Smooth muscle cell (in vitro differentiated cells): ENCODE data around the gene KLHL21. TPM values are rescaled to one million over a fixed set of nuclear protein-coding genes. Genes with fewer than 3 reads are reported as not detected.

Experiments
- DNase-seq: peaks from one replicate; lab custom pipeline; 2025; ENCODE audit not compliant: unreplicated experiment; lab: John Stamatoyannopoulos, UW
- H2AFZ ChIP-seq: fragments of 200-600 bp; sonication (generic); 2 replicates; pipeline ENCODE4 v1.6.0; 2016; ENCODE audit warnings: antibody characterized with exemption, low read depth, mild to moderate bottlenecking
- H3F3A ChIP-seq: fragments of 200-600 bp; sonication (generic); 2 replicates; pipeline ENCODE4 v1.6.0; 2017; ENCODE audit warnings: antibody characterized with exemption, low read depth
- H3K27ac ChIP-seq: fragments of 200-600 bp; sonication (generic); 2 replicates; pipeline ENCODE4 v1.5.1; 2016; ENCODE audit warnings: low read depth, mild to moderate bottlenecking
- H3K27me3 ChIP-seq: fragments of 200-600 bp; sonication (generic); 2 replicates; pipeline ENCODE4 v1.6.1; 2016; ENCODE audit warnings: low read depth, mild to moderate bottlenecking
- H3K36me3 ChIP-seq: fragments of 200-600 bp; sonication (generic); 2 replicates; pipeline ENCODE4 v1.5.1; 2016; ENCODE audit warnings: low read depth
- H3K4me1 ChIP-seq: fragments of 200-600 bp; sonication (generic); 2 replicates; pipeline ENCODE4 v1.5.1; 2016; ENCODE audit warnings: low read depth
- H3K4me2 ChIP-seq: fragments of 200-600 bp; sonication (generic); 2 replicates; pipeline ENCODE4 v1.6.0; 2016; ENCODE audit warnings: mild to moderate bottlenecking
- H3K4me3 ChIP-seq: fragments of 200-600 bp; sonication (generic); 2 replicates; pipeline ENCODE4 v1.5.1; 2016; ENCODE audit warnings: mild to moderate bottlenecking
- H3K79me2 ChIP-seq: fragments of 200-600 bp; sonication (generic); 2 replicates; pipeline ENCODE4 v1.6.0; 2016; ENCODE audit warnings: low read depth, mild to moderate bottlenecking
- H3K9ac ChIP-seq: fragments of 200-600 bp; sonication (generic); 2 replicates; pipeline ENCODE4 v1.6.0; 2016; ENCODE audit warnings: low read depth
- H3K9me3 ChIP-seq: fragments of 200-600 bp; sonication (generic); replicated peaks from 2 replicates; pipeline ENCODE4 v1.5.1; 2016; ENCODE audit warnings: low read depth
- H4K20me1 ChIP-seq: fragments of 200-600 bp; sonication (generic); 2 replicates; pipeline ENCODE4 v1.6.0; 2016; ENCODE audit warnings: low read depth
- WGBS: methylation state at CpG from one replicate; pipeline ENCODE4 v1.1.7; 2016; ENCODE audit warnings: low lambda C conversion rate; 5-methylcytosine and 5-hydroxymethylcytosine counted together
- polyA plus RNA-seq: library from polyadenylated mRNA; unstranded; fragments of >200 nt; fragmentation: Nextera tagmentation; extraction: Ambion mirVana; gene quantifications from 2 replicates; pipeline ENCODE4 v1.2.1, GENCODE V29; 2016
- total RNA-seq: library from RNA; depleted of rRNA; stranded (reverse); fragments of >200 nt; gene quantifications from 2 replicates; pipeline ENCODE4 v1.2.3, GENCODE V29; 2014
- TF ChIP-seq, protein P1 (sequence below): fragments of 200-600 bp; sonication (generic); IDR thresholded peaks from 2 replicates; pipeline ENCODE4 v1.5.1; 2017; ENCODE audit warnings: borderline replicate concordance, mild to moderate bottlenecking, antibody characterized with exemption; ENCODE audit not compliant: insufficient read depth, poor library complexity, severe bottlenecking

Gene KLHL21
- total and polyA plus RNA-seq, 2 experiments from 2014 or later, result 12.6 to 13.2 TPM

DNA sequence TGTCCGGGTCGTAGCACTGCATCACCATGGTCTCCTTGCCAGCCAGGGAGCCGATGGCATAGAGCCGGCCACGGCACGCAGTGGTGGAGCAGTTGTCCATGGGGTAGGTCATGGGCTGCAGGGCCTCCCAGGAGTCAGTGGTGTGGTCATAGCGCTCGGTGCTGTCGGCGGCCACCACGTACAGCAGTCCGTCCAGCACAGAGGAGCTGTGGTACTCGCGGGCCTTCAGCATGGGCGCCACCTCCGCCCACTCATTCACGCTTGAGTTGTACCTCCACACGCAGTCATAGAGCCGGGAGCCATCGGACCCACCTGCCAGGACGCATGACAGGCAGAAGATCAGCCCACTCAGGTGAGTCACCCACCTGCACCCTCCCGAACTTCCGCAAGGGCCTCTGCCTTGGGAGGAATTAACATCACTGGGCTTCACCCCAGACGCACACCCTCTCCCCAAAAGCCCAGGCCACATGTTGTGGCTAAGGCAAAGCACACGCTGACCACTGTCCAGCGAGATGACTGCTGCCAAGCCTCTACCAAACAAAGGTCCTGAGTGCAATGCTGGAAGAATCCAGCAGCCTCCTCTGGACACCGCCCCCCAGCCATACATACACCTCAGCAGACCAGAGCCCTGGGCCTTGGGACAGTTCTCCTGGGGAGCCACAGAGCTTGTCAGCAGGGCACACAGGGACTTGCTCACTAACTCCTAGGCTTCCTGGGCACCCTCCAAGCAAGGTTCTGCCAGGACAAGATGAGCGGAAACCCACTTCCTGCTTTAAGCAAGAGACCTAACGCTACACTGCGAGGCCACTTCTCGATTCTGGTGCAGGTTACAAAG, 3.3 kb downstream of the KLHL21 start:
- Histone ChIP-seq H3K27me3 (no peaks in the 10 kb centered on the region), H3K9ac (no peak overlapping the region), H3K79me2 (peaks cover 44% of the 10 kb centered on the region), H3K4me3 (no peak overlapping the region), H3K4me1 (peaks cover 23% of the 10 kb centered on the region), H3K4me2 (no peak overlapping the region), H3F3A (peaks cover 14% of the 10 kb centered on the region), H3K27ac (no peak overlapping the region), H2AFZ (no peak overlapping the region), H3K9me3 (no peaks in the 10 kb centered on the region), H4K20me1 (peaks cover 71% of the 10 kb centered on the region), H3K36me3 (no peaks in the 10 kb centered on the region)
- WGBS, result 90% methylated on average over 26 of the region's 31 CpGs
- DNase-seq, result no peak
- TF ChIP-seq, protein P1, sequence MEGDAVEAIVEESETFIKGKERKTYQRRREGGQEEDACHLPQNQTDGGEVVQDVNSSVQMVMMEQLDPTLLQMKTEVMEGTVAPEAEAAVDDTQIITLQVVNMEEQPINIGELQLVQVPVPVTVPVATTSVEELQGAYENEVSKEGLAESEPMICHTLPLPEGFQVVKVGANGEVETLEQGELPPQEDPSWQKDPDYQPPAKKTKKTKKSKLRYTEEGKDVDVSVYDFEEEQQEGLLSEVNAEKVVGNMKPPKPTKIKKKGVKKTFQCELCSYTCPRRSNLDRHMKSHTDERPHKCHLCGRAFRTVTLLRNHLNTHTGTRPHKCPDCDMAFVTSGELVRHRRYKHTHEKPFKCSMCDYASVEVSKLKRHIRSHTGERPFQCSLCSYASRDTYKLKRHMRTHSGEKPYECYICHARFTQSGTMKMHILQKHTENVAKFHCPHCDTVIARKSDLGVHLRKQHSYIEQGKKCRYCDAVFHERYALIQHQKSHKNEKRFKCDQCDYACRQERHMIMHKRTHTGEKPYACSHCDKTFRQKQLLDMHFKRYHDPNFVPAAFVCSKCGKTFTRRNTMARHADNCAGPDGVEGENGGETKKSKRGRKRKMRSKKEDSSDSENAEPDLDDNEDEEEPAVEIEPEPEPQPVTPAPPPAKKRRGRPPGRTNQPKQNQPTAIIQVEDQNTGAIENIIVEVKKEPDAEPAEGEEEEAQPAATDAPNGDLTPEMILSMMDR, result no peak

DNA sequence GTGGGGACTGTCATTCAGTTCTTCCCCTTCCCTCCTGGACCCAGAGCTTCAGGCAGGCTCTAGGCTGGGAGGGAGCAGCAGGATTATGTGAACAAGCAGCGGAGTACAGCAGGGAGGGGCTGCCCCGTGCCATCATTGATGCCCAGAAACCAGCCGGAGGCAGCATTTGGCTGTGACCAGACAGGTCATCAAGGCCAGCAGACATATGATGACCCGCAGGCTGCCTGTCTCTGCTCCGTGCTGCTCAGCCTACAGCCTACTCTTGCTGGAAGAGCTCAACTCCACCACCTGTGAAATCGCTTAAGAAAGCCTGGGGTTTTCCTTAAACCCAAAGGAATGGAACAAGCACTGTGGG, 4.9 kb downstream of the KLHL21 start:
- 90% methylated on average over 6 of the region's 6 CpGs for WGBS
- Histone ChIP-seq H3K9me3 (no peaks in the 10 kb centered on the region), H3K27me3 (no peaks in the 10 kb centered on the region), H3F3A (no peaks in the 10 kb centered on the region), H3K36me3 (no peaks in the 10 kb centered on the region), H4K20me1 (peaks cover 83% of the 10 kb centered on the region), H3K9ac (no peak overlapping the region), H3K79me2 (peaks cover 44% of the 10 kb centered on the region), H3K27ac (no peak overlapping the region), H2AFZ (no peak overlapping the region), H3K4me1 (peaks cover 13% of the 10 kb centered on the region), H3K4me3 (no peak overlapping the region), H3K4me2 (no peak overlapping the region)
- no peak for DNase-seq
- TF ChIP-seq, protein P1, result no peak

DNA sequence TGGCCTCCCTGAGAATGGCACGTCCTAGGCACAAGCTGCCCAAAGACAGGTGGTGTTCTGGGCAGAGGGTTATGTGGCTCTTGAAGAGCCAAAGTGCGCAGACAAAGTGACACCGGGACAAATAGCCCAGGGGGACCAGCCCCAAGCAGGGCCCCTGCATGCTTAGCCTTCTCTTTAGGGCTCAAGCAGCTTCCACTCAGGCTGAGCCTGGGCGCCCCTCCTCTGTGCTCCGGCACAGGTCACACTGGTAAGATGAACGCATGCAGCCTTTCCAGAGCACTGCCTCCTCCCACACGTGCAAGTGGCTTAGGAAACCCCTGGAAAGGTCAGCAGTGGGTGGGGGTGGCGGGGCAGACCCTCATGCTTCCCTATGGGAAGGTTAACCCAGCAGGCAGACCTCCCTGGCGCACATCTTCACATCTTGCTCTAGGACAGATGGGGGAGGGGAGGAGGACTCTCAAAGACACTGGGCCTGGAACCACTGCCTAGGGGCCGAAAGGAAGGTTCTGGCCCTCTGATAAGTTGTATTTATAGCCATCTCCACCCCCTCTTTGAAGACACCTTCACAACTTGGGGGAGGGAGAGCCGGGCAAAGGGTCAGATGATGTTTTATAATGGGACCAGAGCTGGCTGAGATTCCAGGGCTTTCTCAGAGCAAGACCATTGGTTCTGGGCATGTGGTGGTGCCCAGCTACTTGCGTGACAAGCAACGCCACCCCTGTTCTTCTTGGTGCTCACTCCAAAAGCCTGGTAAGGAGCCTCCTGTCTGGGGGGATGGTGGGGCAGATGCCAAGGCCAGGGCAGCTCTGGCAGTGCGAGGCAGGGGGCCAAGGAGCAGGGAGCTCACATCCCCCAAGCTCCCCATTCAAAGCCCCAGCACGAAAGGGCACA, 5.5 kb downstream of the KLHL21 start:
- Histone ChIP-seq H3K36me3 (no peaks in the 10 kb centered on the region), H3K9me3 (no peaks in the 10 kb centered on the region), H3F3A (no peaks in the 10 kb centered on the region), H4K20me1 (peaks cover 81% of the 10 kb centered on the region), H3K4me3 (no peak overlapping the region), H3K9ac (no peak overlapping the region), H3K27ac (no peak overlapping the region), H3K27me3 (no peaks in the 10 kb centered on the region), H3K79me2 (peaks cover 44% of the 10 kb centered on the region), H2AFZ (no peak overlapping the region), H3K4me2 (no peak overlapping the region), H3K4me1 (peaks cover 13% of the 10 kb centered on the region)
- TF ChIP-seq, protein P1, result no peak
- WGBS, result 74% methylated on average over 15 of the region's 15 CpGs
- no peak for DNase-seq
